HepG2 (cell line): ENCODE results near the gene DHH. TPM values are rescaled to one million over a fixed set of nuclear protein-coding genes. Genes with fewer than 3 reads are reported as not detected.

Source experiments
- BORCS8-MEF2B ChIP-seq: sonication (generic); formaldehyde crosslinking; IDR thresholded peaks from 2 replicates; pipeline ENCODE4 v1.8.0; 2022; ENCODE audit warnings: mild to moderate bottlenecking, missing genetic modification reagents
- CBX2 ChIP-seq, 2 experiments: fragments of 200-600 bp in 1 of 2; sonication (generic); formaldehyde crosslinking in 1 of 2; IDR thresholded peaks; 2 replicates each; pipeline versions ENCODE4 v1.7.0 to v1.8.1; 2018 to 2022; ENCODE audit warnings: low read depth in 2 of 2, low read length in 1 of 2, mild to moderate bottlenecking in 1 of 2, missing genetic modification reagents in 1 of 2
- ESRRA ChIP-seq: sonication (generic); formaldehyde crosslinking; IDR thresholded peaks from 2 replicates; pipeline ENCODE4 v1.5.1; 2020; ENCODE audit warnings: mild to moderate bottlenecking, low read depth, missing genetic modification reagents
- FOXJ3 ChIP-seq: sonication (generic); formaldehyde crosslinking; IDR thresholded peaks from 2 replicates; pipeline ENCODE4 v1.4.0; 2020; ENCODE audit warnings: missing genetic modification reagents, mild to moderate bottlenecking, borderline replicate concordance
- JUN ChIP-seq: sonication (generic); formaldehyde crosslinking; IDR thresholded peaks from 2 replicates; pipeline ENCODE4 v1.4.0; 2020; ENCODE audit warnings: mild to moderate bottlenecking, missing genetic modification reagents
- NCOA1 ChIP-seq: sonication (generic); formaldehyde crosslinking; IDR thresholded peaks from 2 replicates; pipeline ENCODE4 v1.9.0; 2021; ENCODE audit warnings: missing genetic modification reagents
- NFYC ChIP-seq: IDR thresholded peaks from 2 replicates; pipeline ENCODE4 v1.6.1; 2016; ENCODE audit warnings: missing genetic modification reagents, missing compliant biosample characterization
- NKX3-1 ChIP-seq: sonication (generic); formaldehyde crosslinking; IDR thresholded peaks from 2 replicates; pipeline ENCODE4 v1.5.0; 2020; ENCODE audit warnings: missing genetic modification reagents
- POGZ ChIP-seq: sonication (generic); formaldehyde crosslinking; IDR thresholded peaks from 2 replicates; pipeline ENCODE4 v1.4.0; 2020; ENCODE audit warnings: mild to moderate bottlenecking, missing genetic modification reagents
- SMARCE1 ChIP-seq: fragments of 450-650 bp; IDR thresholded peaks from 2 replicates; pipeline ENCODE4 v1.6.1; 2017; ENCODE audit warnings: borderline replicate concordance
- TCF7 ChIP-seq: sonication (generic); IDR thresholded peaks from 2 replicates; pipeline ENCODE4 v1.6.1; 2016; ENCODE audit warnings: antibody characterized with exemption, low read depth
- ZBTB38 ChIP-seq: sonication (generic); formaldehyde crosslinking; IDR thresholded peaks from 2 replicates; pipeline ENCODE4 v1.5.1; 2020; ENCODE audit warnings: mild to moderate bottlenecking, missing genetic modification reagents
- ZFP36L2 ChIP-seq: sonication (generic); formaldehyde crosslinking; IDR thresholded peaks from 2 replicates; pipeline ENCODE4 v1.4.0; 2020; ENCODE audit warnings: missing genetic modification reagents
- ZNF205 ChIP-seq: IDR thresholded peaks from 2 replicates; pipeline ENCODE4 v1.6.1; 2018; ENCODE audit warnings: missing biosample characterization, missing genetic modification reagents
- ZNF230 ChIP-seq: sonication (generic); formaldehyde crosslinking; IDR thresholded peaks from 2 replicates; pipeline ENCODE4 v1.4.0; 2020; ENCODE audit warnings: mild to moderate bottlenecking, missing genetic modification reagents
- ZNF33B ChIP-seq: sonication (generic); formaldehyde crosslinking; IDR thresholded peaks from 2 replicates; pipeline ENCODE4 v1.5.1; 2020; ENCODE audit warnings: mild to moderate bottlenecking, missing genetic modification reagents
- ZNF496 ChIP-seq: sonication (generic); formaldehyde crosslinking; IDR thresholded peaks from 2 replicates; pipeline ENCODE4 v1.8.1; 2023; ENCODE audit warnings: mild to moderate bottlenecking, moderate library complexity, missing genetic modification reagents; ENCODE audit not compliant: insufficient replicate concordance
- ZNF841 ChIP-seq: sonication (generic); formaldehyde crosslinking; IDR thresholded peaks from 2 replicates; pipeline ENCODE4 v1.8.1; 2023; ENCODE audit warnings: missing genetic modification reagents, borderline replicate concordance
- ZSCAN9 ChIP-seq: IDR thresholded peaks from 2 replicates; pipeline ENCODE4 v1.6.1; 2016; ENCODE audit warnings: borderline replicate concordance
- polyA plus RNA-seq, 8 experiments: library from polyadenylated mRNA; depleted of rRNA in 3 of 8; stranded (reverse) in 7 of 8; unstranded in 1 of 8; fragments of >200 nt; fragmentation: Illumina TruSeq in 4 of 8; extraction: Trizol in 4 of 8; gene quantifications; 2 replicates each; pipeline versions ENCODE4 v1.2.1 to v1.2.3, GENCODE V29; 2011 to 2016; ENCODE audit warnings: low read depth in 4 of 8, missing spikeins in 1 of 8, mixed read lengths in 1 of 8; ENCODE audit not compliant: insufficient read depth in 1 of 8
- total RNA-seq, 5 experiments: library from RNA; depleted of rRNA; stranded (reverse); fragments of >200 nt; fragmentation: Illumina TruSeq; extraction: Trizol; gene quantifications; 2 replicates each; pipeline ENCODE4 v1.2.3, GENCODE V29; 2016; ENCODE audit warnings: low read depth in 1 of 5
- TF ChIP-seq, protein P1 (sequence below): IDR thresholded peaks from 2 replicates; pipeline ENCODE4 v1.6.1; 2012; ENCODE audit warnings: low read depth, low read length, improper control_type of control experiment
- TF ChIP-seq, protein P2 (sequence below): sonication (generic); formaldehyde crosslinking; IDR thresholded peaks from 2 replicates; pipeline ENCODE4 v1.4.0; 2020; ENCODE audit warnings: missing genetic modification reagents
- TF ChIP-seq, protein P3 (sequence below): sonication (generic); formaldehyde crosslinking; conservative IDR thresholded peaks from 2 replicates; pipeline ENCODE4 v1.4.0; 2020; ENCODE audit warnings: missing genetic modification reagents

DHH gene
- total and polyA plus RNA-seq, 2 of the 13 experiments (the other 11 are each of a cell fraction or from before 2014, with no cell fraction given), result not detected

DNA sequence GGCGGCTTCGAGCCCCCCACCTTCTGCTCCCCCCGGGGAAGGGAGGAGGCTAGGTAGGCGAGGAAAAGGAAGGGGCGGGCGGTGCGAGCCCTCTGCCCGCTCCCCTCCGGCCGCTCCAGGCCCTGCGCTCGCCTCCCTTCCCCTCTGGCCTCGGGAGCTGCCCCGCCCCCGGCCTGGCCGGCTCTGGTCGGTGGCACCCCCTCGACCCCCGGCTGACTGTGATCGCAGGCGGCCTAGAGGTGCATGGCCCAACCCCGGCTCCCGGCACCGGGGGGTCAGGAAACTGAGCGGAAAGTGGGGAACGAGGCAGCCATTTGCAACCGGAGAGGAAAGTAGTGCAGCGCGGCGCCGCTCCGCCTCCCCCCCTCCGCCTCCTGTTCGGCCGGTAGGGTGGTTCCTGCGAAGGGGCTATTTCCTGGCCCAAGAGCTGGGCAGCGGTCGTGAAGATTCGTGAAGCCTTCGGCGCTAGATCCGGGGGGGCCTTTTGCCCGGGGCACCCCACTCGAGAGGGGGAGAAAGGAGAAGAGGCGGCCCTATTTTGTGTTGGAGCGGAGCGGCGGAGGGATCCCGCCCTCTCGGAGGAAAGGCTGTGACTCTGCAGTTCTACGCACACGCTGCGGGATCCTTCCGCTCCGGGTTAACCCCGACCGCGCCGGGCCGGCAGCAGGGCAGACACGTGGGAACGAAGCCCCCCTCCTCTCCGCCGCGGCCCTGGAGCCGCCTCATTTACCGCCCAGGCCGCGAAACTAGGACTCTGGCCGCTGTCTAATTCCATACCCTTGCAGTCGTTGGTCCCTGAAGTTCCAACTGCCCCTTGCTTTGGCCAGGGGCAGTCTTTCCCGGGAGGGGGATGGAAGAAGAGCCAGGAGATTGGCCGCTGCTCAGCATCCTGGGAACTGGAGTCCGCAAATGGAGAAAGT lies 34.1 kb downstream of the DHH start, which contains the start of gene KMT2D (continued):
- TF ChIP-seq, protein P1, sequence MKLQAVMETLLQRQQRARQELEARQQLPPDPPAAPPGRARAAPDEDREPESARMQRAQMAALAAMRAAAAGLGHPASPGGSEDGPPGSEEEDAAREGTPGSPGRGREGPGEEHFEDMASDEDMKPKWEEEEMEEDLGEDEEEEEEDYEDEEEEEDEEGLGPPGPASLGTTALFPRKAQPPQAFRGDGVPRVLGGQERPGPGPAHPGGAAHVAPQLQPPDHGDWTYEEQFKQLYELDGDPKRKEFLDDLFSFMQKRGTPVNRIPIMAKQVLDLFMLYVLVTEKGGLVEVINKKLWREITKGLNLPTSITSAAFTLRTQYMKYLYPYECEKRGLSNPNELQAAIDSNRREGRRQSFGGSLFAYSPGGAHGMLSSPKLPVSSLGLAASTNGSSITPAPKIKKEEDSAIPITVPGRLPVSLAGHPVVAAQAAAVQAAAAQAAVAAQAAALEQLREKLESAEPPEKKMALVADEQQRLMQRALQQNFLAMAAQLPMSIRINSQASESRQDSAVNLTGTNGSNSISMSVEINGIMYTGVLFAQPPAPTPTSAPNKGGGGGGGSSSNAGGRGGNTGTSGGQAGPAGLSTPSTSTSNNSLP, result peak; percentile 31; the same call in 1 of the 2 replicates
- TF ChIP-seq NFYC (CRISPR knock-in tag) (peak; percentile 43; the same call in 1 of the 2 replicates), ESRRA (CRISPR knock-in tag) (peak; percentile 68; the same call in 1 of the 2 replicates), CBX2 (IDR thresholded peaks at IDR 0.05; ENCODE audit: low read depth, low read length) (no peak), CBX2 (CRISPR knock-in tag; IDR thresholded peaks at IDR 0.05; ENCODE audit: low read depth) (no peak), ZNF841 (peak; percentile 36; the same call in 1 of the 2 replicates), ZBTB38 (CRISPR knock-in tag) (peak; percentile 70), ZNF496 (CRISPR knock-in tag) (no peak), JUN (CRISPR knock-in tag) (peak; percentile 47; the same call in 1 of the 2 replicates), FOXJ3 (CRISPR knock-in tag) (peak; percentile 44; the same call in 1 of the 2 replicates), SMARCE1 (no peak), ZNF33B (CRISPR knock-in tag) (peak; percentile 44; the same call in 1 of the 2 replicates), NKX3-1 (CRISPR knock-in tag) (no peak), NCOA1 (CRISPR knock-in tag) (peak; percentile 84; the same call in 1 of the 2 replicates), ZNF205 (CRISPR knock-in tag) (peak; percentile 50; the same call in 1 of the 2 replicates), ZSCAN9 (no peak), BORCS8-MEF2B (peak; percentile 73; the same call in 1 of the 2 replicates), ZNF230 (CRISPR knock-in tag) (peak; percentile 85; the same call in 1 of the 2 replicates), TCF7 (0 out of 2 replicates have a peak, but pooled peaks have one; percentile 24), ZFP36L2 (CRISPR knock-in tag) (peak; percentile 65; the same call in 1 of the 2 replicates), POGZ (CRISPR knock-in tag) (peak; percentile 89)
- TF ChIP-seq, protein P2, sequence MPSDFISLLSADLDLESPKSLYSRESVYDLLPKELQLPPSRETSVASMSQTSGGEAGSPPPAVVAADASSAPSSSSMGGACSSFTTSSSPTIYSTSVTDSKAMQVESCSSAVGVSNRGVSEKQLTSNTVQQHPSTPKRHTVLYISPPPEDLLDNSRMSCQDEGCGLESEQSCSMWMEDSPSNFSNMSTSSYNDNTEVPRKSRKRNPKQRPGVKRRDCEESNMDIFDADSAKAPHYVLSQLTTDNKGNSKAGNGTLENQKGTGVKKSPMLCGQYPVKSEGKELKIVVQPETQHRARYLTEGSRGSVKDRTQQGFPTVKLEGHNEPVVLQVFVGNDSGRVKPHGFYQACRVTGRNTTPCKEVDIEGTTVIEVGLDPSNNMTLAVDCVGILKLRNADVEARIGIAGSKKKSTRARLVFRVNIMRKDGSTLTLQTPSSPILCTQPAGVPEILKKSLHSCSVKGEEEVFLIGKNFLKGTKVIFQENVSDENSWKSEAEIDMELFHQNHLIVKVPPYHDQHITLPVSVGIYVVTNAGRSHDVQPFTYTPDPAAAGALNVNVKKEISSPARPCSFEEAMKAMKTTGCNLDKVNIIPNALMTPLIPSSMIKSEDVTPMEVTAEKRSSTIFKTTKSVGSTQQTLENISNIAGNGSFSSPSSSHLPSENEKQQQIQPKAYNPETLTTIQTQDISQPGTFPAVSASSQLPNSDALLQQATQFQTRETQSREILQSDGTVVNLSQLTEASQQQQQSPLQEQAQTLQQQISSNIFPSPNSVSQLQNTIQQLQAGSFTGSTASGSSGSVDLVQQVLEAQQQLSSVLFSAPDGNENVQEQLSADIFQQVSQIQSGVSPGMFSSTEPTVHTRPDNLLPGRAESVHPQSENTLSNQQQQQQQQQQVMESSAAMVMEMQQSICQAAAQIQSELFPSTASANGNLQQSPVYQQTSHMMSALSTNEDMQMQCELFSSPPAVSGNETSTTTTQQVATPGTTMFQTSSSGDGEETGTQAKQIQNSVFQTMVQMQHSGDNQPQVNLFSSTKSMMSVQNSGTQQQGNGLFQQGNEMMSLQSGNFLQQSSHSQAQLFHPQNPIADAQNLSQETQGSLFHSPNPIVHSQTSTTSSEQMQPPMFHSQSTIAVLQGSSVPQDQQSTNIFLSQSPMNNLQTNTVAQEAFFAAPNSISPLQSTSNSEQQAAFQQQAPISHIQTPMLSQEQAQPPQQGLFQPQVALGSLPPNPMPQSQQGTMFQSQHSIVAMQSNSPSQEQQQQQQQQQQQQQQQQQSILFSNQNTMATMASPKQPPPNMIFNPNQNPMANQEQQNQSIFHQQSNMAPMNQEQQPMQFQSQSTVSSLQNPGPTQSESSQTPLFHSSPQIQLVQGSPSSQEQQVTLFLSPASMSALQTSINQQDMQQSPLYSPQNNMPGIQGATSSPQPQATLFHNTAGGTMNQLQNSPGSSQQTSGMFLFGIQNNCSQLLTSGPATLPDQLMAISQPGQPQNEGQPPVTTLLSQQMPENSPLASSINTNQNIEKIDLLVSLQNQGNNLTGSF (CRISPR knock-in tag), result no peak; the same call in 1 of the 2 replicates
- TF ChIP-seq, protein P3, sequence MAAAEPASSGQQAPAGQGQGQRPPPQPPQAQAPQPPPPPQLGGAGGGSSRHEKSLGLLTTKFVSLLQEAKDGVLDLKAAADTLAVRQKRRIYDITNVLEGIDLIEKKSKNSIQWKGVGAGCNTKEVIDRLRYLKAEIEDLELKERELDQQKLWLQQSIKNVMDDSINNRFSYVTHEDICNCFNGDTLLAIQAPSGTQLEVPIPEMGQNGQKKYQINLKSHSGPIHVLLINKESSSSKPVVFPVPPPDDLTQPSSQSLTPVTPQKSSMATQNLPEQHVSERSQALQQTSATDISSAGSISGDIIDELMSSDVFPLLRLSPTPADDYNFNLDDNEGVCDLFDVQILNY (CRISPR knock-in tag), result peak; percentile 60
